ENCODE data around the gene ST8SIA1.

Gene ST8SIA1

DNA sequence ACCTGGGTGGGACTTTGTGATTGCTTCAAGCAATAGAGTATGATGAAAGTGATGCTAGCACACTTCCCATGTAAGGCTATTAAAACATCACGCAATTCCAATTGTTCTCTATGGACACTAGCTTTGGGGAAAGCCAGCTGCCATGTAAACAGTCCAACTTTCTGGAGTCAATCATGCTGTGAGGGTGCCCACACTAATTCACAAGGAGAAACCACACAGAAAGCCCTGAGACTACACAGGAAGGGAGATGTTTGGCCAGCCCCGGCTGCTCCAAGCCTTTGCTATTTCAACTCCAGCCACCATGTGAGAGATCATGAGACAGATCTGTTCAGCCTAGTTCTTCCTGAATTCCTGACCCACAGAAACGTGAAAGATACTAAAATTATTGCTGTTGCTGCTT lies 96.3 kb downstream of the ST8SIA1 start:
- DNase-seq (ENCODE audit: low read depth) = no peak

DNA sequence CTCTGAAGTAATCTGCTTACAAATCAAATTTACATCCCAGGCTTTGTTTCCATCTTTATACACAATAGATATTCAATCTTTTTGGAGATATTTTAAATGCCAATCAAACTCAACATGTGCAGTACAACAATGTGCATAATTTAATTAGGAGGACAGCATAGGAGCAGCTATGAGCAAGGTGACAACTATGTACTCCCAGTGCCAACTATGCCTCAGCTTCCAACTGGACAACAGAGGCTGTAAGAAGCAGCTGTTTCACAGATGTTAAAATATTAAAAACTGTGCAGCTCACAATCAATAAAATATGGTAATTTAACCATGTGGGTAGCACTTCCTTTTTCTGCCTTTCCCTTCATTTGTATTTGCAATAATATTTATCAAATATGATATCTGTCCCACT lies 99.9 kb downstream of the ST8SIA1 start:
- peak; percentile 29 for DNase-seq (ENCODE audit: low read depth)

DNA sequence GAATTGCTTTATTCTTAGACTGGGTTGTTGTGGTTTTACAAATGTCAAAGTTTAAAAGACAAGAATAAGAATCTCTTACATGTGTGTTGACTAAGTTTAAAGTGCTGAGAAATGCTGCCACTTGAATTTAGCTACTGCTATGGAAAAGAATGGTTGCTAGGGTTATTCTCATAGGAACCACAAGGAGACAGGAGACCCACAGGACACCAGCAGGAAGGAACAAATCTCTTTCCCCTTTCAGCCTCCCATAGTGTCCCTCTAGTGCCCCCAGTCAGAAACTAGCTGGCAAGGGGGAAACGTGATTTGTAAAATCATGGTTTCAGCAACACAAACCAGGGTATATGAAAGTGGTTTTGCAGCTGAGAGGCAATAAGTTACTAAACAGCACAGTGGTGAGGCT lies 102.7 kb downstream of the ST8SIA1 start:
- peak; percentile 50 for DNase-seq (ENCODE audit: low read depth)

DNA sequence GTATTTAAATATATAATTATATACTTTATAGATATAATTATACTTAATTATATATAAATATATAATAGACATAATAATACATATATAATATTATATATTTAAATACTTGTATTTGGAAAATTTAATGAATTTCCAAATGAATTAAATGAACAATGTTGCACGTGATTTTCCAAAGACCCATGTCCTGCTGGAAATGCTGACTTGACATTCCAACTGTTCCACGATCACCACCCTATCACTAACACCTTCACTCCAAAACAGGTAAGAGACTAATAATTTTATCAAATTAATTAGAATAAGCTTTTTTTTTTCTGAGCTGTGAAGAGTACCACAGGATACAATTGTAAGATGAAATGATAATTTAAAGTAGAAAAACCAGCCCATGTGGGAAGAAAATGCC lies 103.4 kb downstream of the ST8SIA1 start:
- DNase-seq (ENCODE audit: low read depth) = no peak

DNA sequence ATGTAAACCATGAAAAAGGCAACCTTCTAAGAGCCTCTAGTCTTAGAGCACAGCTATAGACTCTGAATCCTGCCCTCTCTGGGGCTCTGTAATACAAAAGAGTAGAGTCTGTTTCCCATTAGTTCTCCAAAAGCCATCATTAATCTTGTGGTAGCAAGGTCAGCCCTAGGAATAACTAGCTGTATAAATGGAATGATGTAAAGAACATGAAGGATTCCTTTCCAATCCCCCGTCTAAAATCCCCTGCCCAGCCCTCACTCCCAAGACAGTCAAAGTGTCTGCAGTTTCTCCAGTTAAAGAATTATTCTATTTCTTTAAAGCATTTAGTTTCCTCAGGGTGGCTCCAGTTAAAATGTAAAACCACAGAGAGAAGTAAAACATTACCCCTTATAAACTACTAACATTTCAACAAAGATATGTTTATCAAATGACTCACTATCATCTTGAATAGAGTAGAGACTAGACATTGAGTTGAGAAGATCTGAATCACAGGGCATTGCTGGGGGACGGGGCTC lies 104.2 kb downstream of the ST8SIA1 start:
- peak; percentile 16 for DNase-seq (ENCODE audit: low read depth)

DNA sequence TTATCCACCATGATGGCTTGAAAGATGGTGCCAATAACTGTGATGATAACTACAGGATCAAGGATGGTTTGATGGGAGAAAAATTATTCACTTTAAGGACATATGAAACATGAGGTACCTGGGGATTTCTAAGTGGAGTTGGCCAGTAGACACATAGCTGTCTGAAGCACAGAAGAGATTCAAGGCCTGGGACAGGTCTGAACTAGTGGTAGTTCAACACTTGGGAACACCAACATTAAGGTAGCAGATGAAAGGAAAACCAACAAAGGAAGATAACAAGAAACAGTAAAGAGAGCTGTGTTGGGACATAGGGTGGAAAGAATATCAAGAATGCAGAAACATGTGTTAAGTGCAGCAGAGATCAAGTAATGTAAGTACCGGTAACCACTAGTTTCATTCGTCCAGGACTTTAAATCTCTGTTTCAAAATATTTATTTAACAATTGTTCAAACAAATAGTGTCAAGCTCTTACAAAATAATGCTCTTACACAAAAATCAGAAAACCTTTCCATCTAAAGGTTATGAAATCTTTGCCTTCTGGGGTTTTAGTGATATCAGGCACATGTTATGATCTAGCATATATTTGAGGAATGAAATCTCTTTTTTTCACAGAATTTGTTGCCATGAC lies 104.7 kb downstream of the ST8SIA1 start:
- no peak for DNase-seq (ENCODE audit: low read depth)

DNA sequence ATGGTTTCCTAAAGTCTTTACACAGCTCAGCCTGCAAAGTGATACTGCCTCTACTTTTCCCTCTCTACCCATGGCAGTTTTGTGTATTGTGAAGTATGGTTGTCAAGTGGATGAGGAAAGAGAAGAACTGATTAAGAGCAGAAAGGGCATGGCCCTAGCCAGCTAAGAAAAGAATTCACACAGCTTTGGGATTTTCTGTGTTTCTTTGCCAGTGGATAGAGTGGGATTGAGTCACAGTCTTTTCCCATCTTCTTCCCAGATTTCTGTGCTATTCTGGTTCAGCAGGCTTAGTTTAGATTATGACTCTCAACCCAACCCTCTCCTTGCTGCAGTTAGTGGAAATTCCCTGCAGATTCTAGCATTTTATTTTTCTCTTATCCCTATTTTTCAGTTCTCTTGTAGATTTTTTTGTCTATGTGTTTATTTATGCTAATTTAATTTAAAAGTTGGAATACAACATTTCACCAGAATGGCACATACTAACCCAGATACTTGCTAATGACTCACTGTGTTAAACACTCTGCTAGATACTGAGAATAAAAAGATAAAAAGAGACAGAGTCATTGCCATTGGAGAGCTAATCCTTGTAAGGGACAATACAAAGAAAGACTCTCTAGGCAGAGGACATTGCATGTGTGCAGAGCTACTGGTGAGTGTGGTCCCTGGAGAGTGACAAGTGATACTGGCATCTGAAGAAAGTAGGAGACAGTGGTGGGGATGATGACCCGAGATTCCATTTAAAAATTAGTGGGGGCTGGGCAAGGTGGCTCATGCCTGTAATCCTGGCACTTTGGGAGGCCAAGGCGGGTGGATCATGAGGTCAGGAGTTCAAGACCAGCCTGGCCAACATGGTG lies 106.3 kb downstream of the ST8SIA1 start:
- DNase-seq (ENCODE audit: low read depth) = no peak

DNA sequence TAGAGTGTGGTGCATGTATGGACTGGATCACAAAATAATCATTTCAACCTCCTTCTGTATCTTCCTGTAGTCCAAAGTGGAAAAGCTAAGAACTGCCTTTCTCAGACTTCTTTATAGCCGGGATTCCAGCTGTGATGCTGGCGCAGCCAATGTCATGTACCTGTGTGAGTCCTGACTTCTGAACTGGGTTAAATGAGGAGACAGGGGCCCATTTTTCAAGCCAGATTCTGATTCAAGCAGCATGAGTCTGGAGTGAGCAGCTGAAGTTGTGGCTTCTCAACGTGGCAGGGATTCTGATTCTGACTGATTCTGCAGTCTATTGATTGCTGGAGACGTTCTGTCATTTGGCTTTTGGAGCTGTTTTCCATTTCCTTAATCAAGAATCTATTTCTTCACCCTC lies 111.2 kb downstream of the ST8SIA1 start:
- no peak for DNase-seq (ENCODE audit: low read depth)

DNA sequence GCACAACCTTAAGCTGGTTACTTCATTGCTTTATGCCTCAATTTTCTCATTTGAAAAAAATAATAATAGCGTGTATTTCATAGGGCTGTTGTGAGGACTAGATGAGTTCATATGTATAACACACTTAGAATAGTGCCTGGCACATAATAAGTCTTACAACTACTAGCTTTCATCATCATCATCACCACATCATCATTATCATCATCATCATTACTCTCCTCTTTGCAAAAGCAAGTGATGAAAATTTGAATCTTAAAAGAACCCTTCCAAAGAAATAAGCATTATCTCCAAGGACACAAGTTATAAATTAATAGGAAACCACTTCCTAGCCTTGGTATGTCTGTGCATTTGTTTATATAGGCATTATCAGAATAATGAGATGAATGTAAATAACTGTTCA lies 117.0 kb downstream of the ST8SIA1 start:
- DNase-seq (ENCODE audit: low read depth) = no peak

DNA sequence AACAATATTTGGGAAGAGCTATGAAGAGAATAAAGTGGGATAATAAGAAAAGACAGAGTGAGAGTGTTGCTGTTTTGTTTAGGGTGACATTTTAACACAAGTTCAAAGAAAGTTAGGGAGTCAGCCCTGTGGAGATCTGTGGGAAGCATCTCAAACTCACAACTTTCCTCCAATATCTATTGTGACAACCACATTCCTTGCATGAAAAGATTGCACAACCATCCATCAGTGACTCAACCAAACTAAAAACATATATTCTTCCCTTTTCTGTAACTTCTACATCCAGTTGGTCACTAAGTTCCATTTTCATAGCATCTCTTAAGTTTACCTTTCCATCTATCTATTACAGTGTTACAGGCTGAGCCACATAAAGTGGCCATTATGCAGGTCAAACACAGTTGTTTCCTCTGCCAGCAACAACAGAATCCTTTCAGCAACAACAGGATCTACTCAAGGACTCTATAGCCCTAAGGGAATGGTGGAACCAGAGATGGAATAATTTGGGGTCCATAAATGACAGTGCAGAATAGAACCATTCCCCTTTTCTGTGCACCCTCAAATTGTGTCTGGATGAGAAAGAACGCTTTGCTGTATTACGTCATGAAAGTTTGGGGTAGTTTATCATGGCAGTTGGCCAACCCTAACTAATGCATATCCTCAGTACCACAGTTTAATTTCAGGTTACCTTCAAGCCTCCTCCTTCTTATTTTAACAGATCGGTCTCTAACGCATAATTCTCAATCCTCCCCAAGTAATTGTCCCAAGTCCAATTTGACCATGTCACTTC lies 118.8 kb downstream of the ST8SIA1 start:
- DNase-seq (ENCODE audit: low read depth) = no peak

DNA sequence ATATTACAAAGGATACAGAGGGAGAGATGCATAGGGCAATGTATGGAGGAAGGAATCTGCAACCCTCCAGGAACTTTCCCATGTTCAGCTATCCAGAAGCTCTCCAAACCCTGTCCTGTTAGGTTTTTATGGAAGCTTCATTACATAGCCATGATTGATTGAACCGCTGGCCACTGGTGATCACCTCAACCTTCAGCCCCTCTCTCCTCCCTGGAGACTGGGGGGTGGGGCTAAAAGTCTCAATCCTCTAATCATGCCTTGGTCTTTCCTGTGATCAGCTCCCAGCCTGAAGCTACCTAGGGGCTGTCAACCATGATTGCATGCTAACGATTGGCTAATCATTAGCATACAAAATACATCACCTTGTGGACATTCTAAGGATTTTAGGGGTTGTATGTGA lies 123.4 kb downstream of the ST8SIA1 start:
- DNase-seq (ENCODE audit: low read depth) = no peak

DNA sequence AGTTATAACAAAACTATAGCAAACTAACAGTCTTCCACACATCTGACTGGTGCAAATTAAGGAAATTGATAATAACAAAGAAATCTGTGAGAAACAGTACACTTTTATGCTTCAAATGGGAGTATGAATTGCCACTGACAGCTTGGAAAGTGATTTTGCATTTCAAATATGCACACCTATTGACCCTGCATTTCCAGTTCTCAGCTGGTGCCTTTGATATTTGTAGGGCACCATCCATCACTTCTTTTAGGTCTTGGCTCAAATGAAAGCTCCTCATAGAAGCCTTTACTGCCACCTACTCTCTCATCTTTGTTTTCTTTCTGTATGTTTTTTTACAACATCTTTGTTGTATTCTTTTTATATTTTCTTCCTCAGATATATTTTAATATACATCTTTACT lies 125.1 kb downstream of the ST8SIA1 start:
- DNase-seq (ENCODE audit: low read depth) = no peak

DNA sequence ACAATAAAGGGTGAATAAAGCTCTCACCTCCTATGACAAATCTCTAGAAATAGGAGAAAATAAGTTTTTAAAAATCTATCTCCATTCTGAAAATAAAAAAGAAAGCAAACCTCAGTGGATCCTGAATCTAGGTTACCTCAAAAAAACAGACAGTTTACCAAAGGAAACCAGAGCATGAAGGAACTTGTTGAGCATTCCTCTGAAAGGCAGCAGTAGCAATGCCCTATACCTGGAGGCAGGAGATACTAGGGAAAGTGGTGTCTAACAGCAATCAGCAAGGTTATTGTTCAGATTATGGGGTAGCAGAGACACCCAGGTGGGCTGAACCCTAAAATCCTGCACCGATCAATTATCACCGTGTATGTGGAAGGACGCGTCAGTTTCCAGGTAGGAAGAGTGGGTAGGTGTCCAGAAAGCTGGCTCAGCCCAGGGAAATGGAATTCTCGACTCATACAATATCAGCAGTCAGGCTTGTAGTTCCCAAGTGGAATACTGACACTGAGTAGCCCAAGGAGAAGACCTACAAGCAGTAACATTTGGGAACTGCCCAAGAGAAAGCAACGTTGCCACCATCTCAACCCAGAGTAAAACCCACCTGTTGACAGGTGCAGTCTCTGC lies 128.3 kb downstream of the ST8SIA1 start:
- DNase-seq (ENCODE audit: low read depth) = no peak

DNA sequence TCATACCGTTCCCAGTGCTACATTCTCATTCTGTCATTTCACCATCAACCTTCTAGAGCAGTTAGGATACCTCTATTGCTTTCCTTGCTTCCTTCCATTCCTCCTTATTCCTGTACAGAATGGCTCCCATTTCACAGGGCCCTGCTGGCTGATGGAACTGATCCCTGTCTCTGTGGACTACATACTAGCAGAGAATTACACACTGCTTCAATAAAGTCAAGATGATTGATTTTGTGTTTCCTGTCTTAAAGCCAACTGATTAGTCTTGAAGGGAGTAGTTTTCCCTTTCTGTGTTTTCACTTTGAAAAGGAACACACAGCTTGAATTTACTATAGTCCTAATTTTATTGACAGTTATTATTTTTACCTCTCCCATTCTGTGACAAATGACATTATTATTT lies 130.1 kb downstream of the ST8SIA1 start:
- no peak for DNase-seq (ENCODE audit: low read depth)

DNA sequence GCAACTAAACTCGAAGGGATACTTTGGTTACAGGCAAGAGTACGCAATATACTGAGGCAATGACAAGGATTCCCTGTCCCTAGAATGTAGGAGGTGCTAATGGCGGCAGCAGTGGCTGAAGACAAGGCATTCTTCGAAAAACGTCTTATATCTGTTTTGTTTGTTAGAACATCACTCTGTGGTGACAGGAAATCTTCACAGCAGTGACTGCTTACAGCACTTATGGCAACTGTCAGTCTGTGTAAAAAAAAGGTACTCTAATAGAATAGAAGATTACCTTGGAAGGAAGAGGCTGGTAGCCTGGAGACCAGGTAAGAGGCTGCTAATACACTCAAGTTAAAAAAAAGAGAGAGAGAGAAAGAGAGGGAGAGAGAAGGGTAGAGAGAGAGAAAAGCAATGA lies 131.7 kb downstream of the ST8SIA1 start:
- no peak for DNase-seq (ENCODE audit: low read depth)

DNA sequence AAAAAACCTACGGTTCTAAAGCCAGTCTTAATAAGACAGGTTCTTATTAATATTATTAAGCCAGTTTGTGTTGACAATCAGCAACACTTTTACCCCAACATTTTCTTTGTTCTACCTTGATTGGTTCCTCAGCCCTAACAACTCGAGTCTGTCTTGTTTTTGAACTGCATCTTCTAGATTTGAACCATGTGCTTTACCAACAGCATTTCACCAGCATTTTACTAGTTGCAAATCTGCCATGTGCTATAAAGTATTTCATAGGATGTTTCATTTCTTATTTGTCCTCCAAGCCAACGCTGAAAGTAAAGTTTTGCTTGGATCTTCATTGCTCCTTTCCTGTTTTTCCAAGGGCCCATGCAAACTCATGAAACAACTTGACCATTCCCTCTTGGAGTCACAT lies 133.4 kb downstream of the ST8SIA1 start:
- DNase-seq (ENCODE audit: low read depth) = no peak

DNA sequence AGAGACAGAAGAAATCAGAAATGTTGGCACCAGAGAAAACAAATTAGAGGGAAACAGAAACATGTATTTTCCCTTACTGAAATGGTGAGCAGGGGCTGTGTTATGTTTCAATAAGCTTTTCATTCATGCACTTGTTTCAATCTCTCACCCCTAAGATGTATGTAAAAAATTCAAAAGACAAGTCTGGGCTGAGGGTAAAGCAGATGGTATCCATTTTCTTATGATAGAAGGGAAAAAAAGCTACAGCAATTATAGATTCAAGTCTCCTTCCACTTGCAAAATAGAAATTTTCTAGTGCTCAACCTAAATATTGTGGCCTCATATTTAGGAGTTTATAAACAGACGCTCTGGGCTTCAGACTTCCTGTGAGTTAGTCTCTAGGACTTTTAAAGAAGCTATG lies 138.3 kb downstream of the ST8SIA1 start:
- no peak for DNase-seq (ENCODE audit: low read depth)

DNA sequence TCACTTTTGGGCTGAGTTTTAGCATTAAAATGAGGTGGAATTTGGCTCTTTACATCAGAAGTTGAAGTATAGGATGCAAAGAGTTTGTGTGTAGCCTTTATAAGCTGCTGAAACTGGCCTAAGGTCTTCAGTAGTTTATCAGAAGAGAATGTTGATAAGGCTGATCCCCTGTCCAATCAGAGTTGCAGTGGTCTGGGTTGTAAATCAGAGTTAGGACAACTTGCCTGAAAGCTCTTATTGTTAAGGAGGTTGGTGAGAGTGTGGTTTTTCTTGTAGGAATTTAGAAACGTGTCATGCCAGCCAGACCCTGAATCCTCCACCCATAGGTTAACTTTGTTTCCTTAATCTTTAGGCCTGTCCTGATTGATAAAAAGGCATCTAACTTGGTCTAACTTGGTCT lies 143.5 kb downstream of the ST8SIA1 start:
- DNase-seq (ENCODE audit: low read depth) = no peak

DNA sequence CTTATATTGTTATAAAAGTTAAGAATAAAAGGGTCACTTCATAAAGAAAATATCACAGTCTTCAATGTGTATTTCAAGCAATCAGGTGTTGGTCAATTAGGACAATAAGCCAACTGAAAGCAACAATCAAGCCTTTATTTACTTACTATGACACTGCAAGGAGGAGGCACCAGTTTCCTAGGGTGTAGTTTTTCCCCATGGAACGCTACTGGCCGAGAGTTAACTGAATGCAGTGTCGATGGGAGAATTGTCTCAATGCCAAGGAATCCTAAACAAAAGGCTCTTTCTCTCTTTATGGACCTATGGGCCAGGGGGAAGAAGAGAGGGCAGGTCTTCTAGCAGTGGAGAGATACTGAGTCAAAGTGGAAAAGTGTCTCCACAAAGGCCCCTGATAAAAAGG lies 146.1 kb downstream of the ST8SIA1 start:
- DNase-seq (ENCODE audit: low read depth) = no peak

DNA sequence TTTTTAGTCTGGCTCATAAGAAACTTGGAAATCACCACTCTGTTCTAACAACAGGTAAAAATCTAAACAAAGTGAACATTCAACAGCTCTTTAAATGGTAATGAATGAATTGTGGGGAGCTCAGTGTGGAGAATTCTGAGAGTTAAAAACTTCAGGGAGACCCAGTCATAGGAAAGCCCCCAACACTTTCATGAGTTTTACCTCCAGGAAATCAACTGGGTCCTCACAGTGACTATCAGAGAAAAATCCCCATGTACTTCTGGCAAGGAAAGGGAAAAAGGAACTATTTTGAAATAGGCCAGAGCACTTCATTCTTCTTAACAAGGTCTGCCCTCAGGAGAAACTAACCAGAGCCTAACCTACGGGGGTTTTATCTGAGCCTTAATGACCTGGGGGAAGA lies 153.8 kb downstream of the ST8SIA1 start:
- DNase-seq (ENCODE audit: low read depth) = no peak

DNA sequence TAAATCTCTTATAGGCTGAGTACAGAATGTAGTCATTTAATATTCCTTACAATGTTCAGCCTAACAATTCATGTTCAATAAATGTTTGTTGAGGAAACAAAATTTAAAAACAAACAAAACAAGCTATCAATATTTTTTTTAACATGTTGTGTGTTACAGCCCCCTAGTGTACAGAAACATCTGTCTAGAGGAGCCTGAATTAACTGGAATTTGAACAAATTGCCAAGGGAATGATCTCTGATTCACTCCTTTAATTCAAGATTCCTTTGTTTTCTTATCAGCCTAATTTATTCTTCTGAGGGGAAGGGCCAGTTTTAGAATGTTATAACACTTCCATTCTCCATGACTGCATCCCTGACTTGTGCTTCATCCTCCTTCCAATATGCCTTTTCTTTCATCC lies 161.3 kb downstream of the ST8SIA1 start:
- peak; percentile 14 for DNase-seq (ENCODE audit: low read depth)

DNA sequence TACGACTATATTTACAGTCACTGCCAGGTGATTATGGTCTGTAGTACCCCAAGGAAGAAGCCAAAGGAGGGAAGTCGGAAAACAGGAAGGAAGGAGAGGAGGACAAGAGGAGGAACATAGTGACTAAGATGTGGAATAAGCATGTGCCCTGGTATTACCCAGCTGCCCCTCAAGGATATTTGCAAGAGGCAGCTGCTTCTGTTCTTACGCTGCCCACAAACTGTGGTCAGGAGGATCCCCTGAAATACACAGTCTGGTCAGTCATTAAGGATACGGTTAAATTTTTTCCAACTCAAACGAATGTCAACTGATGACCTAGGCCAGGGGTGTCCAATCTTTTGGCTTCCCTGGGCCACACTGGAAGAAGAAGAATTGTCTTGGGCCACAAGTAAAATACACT lies 162.0 kb downstream of the ST8SIA1 start:
- DNase-seq (ENCODE audit: low read depth) = no peak
